Panc1 (cell line): ENCODE measurements around the gene RAD23A. TPM values are rescaled to one million over a fixed set of nuclear protein-coding genes. Genes with fewer than 3 reads are reported as not detected.
"Not testable (repeated sequence)": the region's sequence is repeated elsewhere in the genome, so short reads cannot be mapped to it uniquely, and the experiment has no call there.

ENCODE experiments used
- ATAC-seq: fragments of 200-7000 bp; cut with Tn5 transposase; 2 replicates; pipeline ENCODE4 v1.9.1; 2020; ENCODE audit warnings: mild to moderate bottlenecking, moderate library complexity
- BruUV-seq: library from RNA; stranded (reverse); fragments of 400-500 nt; replicated peaks from 2 replicates; lab custom pipeline; 2021; lab: Mats Ljungman, UMichigan
- CTCF ChIA-PET: fragments of 300-600 bp; sonication (Branson Sonifier 250); formaldehyde crosslinking; loops from one replicate; lab custom pipeline; 2022; ENCODE audit warnings: antibody characterized with exemption; lab: Charles Lee
- POLR2A ChIA-PET: fragments of 300-600 bp; sonication (Branson Sonifier 250); formaldehyde crosslinking; loops from one replicate; lab custom pipeline; 2022; ENCODE audit warnings: antibody characterized with exemption; lab: Charles Lee
- DNase-seq: peaks from one replicate; pipeline ENCODE4 v3.0.0-alpha.2; 2010; ENCODE audit warnings: low read depth, low spot score
- H3K27ac ChIP-seq: 2 replicates; pipeline ENCODE4 v1.5.1; 2011; ENCODE audit warnings: mild to moderate bottlenecking, low read length, inconsistent platforms
- H3K27me3 ChIP-seq: fragments of 200-500 bp; sonication (Bioruptor generic); 2 replicates; pipeline ENCODE4 v1.6.0; 2014; ENCODE audit warnings: low read length, inconsistent platforms; ENCODE audit not compliant: control insufficient read depth, insufficient read depth
- H3K36me3 ChIP-seq: fragments of 200-500 bp; sonication (Bioruptor generic); 2 replicates; pipeline ENCODE4 v1.5.1; 2014; ENCODE audit warnings: inconsistent platforms, mild to moderate bottlenecking, low read length, moderate library complexity; ENCODE audit not compliant: control insufficient read depth, insufficient read depth
- H3K4me1 ChIP-seq: 2 replicates; pipeline ENCODE4 v1.5.1; 2011; ENCODE audit warnings: inconsistent platforms, mild to moderate bottlenecking, low read length, moderate library complexity; ENCODE audit not compliant: control insufficient read depth, insufficient read depth
- H3K4me3 ChIP-seq, 2 experiments: 2 replicates each; pipeline ENCODE4 v1.5.1; 2011 to 2012; ENCODE audit warnings: low read depth in 2 of 2, low read length in 2 of 2, mild to moderate bottlenecking in 2 of 2, inconsistent platforms in 1 of 2, moderate library complexity in 1 of 2
- H3K9me3 ChIP-seq: fragments of 200-500 bp; sonication (Bioruptor generic); 2 replicates; pipeline ENCODE4 v1.5.1; 2014; ENCODE audit warnings: low read depth, mild to moderate bottlenecking, inconsistent platforms, low read length, moderate library complexity; ENCODE audit not compliant: control insufficient read depth, insufficient read depth
- POLR2AphosphoS5 ChIP-seq: IDR thresholded peaks from 2 replicates; pipeline ENCODE4 v1.6.1; 2012; ENCODE audit warnings: mild to moderate bottlenecking, low read depth, low read length, moderate library complexity
- SIN3A ChIP-seq: IDR thresholded peaks from 2 replicates; pipeline ENCODE4 v1.6.1; 2012; ENCODE audit warnings: low read depth, mild to moderate bottlenecking, low read length, moderate library complexity, borderline replicate concordance; ENCODE audit not compliant: insufficient read depth
- in situ Hi-C: cut with HindIII; loops from 2 replicates; pipeline ENCODE4 v1.10.0; 2016; ENCODE audit warnings: low sequenced_read_pairs, low pct_unique_long_range_greater_than_20kb
- intact Hi-C: fragments of 100-400 bp; cut with micrococcal nuclease; formaldehyde crosslinking; loops from one replicate; pipeline ENCODE4 v1.10.0; 2022; ENCODE audit not compliant: unreplicated experiment
- total RNA-seq: library from RNA; stranded (reverse); gene quantifications from one replicate; pipeline ENCODE4 v1.2.1, GENCODE V29; 2021; ENCODE audit not compliant: unreplicated experiment
- TF ChIP-seq, protein P1 (sequence below), 2 experiments: IDR thresholded peaks; 2 replicates each; pipeline ENCODE4 v1.6.1; 2011 to 2012; ENCODE audit warnings: low read depth in 2 of 2, control low read depth in 1 of 2, low read length in 1 of 2, mild to moderate bottlenecking in 1 of 2, moderate library complexity in 1 of 2; ENCODE audit not compliant: insufficient read depth in 1 of 2
- TF ChIP-seq, protein P2 (sequence below): fragments of 450-650 bp; IDR thresholded peaks from 2 replicates; pipeline ENCODE4 v1.5.1; 2017; ENCODE audit warnings: mild to moderate bottlenecking

The RAD23A gene
- total RNA-seq, 1 experiment from 2014 or later, result 111 TPM

DNA sequence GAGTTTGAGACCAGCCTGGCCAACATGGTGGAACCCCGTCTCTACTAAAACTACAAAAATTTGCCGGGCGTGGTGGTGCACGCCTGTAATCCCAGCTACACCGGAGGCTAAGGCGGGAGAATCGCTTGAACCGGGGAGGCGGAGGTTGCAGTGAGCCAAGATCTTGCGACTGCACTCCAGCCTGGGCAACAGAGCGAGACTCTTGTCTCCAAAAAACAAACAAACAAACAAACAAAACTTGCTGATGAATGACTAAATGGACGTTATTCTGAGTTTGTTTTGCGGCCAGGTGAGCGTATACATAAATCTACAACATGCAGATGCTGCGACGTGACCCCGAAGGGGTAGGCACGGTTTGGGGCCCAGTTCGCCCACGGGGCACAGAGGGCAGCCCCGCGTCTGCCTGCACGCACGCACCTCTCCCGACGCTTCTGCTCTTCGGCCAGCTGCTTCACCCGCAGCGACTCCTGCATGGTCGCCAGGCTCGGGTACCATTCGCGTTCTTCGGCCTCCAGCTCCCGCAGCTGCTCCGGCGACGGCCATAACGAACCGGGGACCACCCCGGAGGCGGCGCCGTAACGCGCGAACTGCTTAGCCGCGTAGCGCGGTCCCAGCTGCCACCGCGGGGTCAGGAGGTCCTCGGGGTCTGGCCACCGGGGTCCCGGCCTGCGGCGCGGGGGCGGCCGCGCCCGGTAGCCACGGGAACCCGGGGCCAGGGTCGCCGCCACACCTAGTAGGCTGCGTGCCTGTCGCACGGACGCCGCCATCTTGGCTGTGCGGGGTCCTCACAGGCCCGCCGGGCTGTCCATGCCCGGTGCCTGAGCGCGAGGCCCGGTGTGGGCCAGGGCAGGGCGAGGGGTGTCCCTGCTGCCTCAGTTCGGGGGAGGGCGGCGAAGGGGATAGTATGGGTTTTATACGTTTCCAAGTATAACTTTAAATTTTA, 11.1 kb downstream of the RAD23A start, which contains the start of gene GADD45GIP1:
Gene GADD45GIP1 (minus strand): TSS at position 778 of the 943 bp plus-strand sequence. CDS start 11 bp downstream, at position 767.
- no TSS peak for BruUV-seq
- H3K27me3 ChIP-seq, result no peaks in the 10 kb centered on the region
- POLR2A ChIA-PET, result no interaction called here

DNA sequence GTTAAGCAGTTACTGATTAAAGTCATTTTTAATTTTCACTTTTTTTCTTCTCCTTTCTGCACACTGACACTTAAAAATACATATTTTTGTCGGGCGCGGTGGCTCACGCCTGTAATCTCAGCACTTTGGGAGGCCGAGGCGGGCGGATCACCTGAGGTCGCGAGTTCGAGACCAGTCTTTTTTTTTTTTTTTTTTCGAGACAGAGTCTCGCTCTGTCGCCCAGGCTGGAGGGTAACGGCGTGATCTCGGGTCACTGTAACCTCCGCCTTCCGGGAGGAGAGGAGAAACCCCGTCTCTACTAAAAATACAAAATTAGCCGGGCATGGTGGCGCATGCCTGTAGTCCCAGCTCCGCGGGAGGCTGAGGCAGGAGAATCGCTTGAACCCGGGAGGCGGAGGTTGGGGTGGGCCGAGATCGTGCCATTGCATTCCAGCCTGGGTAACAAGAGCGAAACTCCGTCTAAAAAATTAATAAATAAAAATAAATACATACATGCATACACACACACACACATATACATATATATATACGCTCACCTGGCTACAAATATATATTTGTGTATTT, 11.8 kb downstream of the RAD23A start:
- BruUV-seq, in situ Hi-C loops, CTCF ChIA-PET, intact Hi-C loops, H3K27me3 ChIP-seq, H3K36me3 ChIP-seq, POLR2A ChIA-PET, DNase-seq, H3K9me3 ChIP-seq: not testable (repeated sequence)
- Histone ChIP-seq H3K27ac (peak overlapping the region; percentile 58), H3K4me3 (peak overlapping the region; percentile 72 to 78), H3K4me1 (peaks cover 29% of the 10 kb centered on the region)
- peak; percentile 8 for ATAC-seq

More for the DNA sequence above, 11.1 kb downstream of the RAD23A start, which contains the start of gene GADD45GIP1:
- intact Hi-C loops (no loop called here), in situ Hi-C loops (no loop called here)
- DNase-seq, result no peak
- CTCF ChIA-PET, result interaction anchor here (0.6 kb wide), 1 partner anchor 23 kb away, joined by 5 read pairs; no protein-coding TSS in a partner anchor
- Histone ChIP-seq H3K4me3 (peak within 1 kb of the TSS; percentile 72 to 78), H3K9me3 (no peaks in the 10 kb centered on the region), H3K36me3 (peaks cover 7% of the 10 kb centered on the region), H3K4me1 (peaks cover 30% of the 10 kb centered on the region), H3K27ac (peak within 1 kb of the TSS; percentile 58)
- TF ChIP-seq SIN3A (peak; percentile 48; the same call in 1 of the 2 replicates), POLR2AphosphoS5 (peak; percentile 84)
- TF ChIP-seq, protein P1, sequence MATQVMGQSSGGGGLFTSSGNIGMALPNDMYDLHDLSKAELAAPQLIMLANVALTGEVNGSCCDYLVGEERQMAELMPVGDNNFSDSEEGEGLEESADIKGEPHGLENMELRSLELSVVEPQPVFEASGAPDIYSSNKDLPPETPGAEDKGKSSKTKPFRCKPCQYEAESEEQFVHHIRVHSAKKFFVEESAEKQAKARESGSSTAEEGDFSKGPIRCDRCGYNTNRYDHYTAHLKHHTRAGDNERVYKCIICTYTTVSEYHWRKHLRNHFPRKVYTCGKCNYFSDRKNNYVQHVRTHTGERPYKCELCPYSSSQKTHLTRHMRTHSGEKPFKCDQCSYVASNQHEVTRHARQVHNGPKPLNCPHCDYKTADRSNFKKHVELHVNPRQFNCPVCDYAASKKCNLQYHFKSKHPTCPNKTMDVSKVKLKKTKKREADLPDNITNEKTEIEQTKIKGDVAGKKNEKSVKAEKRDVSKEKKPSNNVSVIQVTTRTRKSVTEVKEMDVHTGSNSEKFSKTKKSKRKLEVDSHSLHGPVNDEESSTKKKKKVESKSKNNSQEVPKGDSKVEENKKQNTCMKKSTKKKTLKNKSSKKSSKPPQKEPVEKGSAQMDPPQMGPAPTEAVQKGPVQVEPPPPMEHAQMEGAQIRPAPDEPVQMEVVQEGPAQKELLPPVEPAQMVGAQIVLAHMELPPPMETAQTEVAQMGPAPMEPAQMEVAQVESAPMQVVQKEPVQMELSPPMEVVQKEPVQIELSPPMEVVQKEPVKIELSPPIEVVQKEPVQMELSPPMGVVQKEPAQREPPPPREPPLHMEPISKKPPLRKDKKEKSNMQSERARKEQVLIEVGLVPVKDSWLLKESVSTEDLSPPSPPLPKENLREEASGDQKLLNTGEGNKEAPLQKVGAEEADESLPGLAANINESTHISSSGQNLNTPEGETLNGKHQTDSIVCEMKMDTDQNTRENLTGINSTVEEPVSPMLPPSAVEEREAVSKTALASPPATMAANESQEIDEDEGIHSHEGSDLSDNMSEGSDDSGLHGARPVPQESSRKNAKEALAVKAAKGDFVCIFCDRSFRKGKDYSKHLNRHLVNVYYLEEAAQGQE (IDR thresholded peaks at IDR 0.05; ENCODE audit: insufficient read depth in 1 of 2, low read depth in 2 of 2, low read length in 1 of 2), result no peak
- TF ChIP-seq, protein P2, sequence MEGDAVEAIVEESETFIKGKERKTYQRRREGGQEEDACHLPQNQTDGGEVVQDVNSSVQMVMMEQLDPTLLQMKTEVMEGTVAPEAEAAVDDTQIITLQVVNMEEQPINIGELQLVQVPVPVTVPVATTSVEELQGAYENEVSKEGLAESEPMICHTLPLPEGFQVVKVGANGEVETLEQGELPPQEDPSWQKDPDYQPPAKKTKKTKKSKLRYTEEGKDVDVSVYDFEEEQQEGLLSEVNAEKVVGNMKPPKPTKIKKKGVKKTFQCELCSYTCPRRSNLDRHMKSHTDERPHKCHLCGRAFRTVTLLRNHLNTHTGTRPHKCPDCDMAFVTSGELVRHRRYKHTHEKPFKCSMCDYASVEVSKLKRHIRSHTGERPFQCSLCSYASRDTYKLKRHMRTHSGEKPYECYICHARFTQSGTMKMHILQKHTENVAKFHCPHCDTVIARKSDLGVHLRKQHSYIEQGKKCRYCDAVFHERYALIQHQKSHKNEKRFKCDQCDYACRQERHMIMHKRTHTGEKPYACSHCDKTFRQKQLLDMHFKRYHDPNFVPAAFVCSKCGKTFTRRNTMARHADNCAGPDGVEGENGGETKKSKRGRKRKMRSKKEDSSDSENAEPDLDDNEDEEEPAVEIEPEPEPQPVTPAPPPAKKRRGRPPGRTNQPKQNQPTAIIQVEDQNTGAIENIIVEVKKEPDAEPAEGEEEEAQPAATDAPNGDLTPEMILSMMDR, result no peak
- peak; percentile 92 for ATAC-seq
